HEK293 (cell line): ENCODE results near the gene SEC63.

Experiments
- CTCF ChIP-seq: fragments of 450-650 bp; formaldehyde crosslinking; IDR thresholded peaks from 2 replicates; pipeline ENCODE4 v1.5.1; 2016; ENCODE audit warnings: missing biosample characterization, missing genetic modification characterization
- PBX3 ChIP-seq: sonication (generic); formaldehyde crosslinking; IDR thresholded peaks from 2 replicates; pipeline ENCODE4 v1.8.1; 2022; ENCODE audit warnings: mild to moderate bottlenecking, moderate library complexity, missing genetic modification reagents
- REST ChIP-seq: fragments of 450-650 bp; formaldehyde crosslinking; IDR thresholded peaks from 2 replicates; pipeline ENCODE4 v1.5.1; 2016; ENCODE audit warnings: missing biosample characterization, missing genetic modification characterization
- SCRT2 ChIP-seq: fragments of 450-650 bp; formaldehyde crosslinking; IDR thresholded peaks from 2 replicates; pipeline ENCODE4 v1.5.1; 2016; ENCODE audit warnings: missing biosample characterization, missing genetic modification characterization
- SP3 ChIP-seq: fragments of 450-650 bp; formaldehyde crosslinking; IDR thresholded peaks from 2 replicates; pipeline ENCODE4 v1.5.1; 2016; ENCODE audit warnings: missing biosample characterization, missing genetic modification characterization
- TCF7L2 ChIP-seq: IDR thresholded peaks from 2 replicates; pipeline ENCODE4 v1.6.1; 2011; ENCODE audit warnings: low read depth, mild to moderate bottlenecking, inconsistent platforms, low read length, moderate library complexity, borderline replicate concordance
- ZBTB49 ChIP-seq: fragments of 450-650 bp; formaldehyde crosslinking; IDR thresholded peaks from 2 replicates; pipeline ENCODE4 v1.5.1; 2016; ENCODE audit warnings: missing biosample characterization, missing genetic modification characterization, low read depth
- ZBTB7A ChIP-seq: fragments of 450-650 bp; formaldehyde crosslinking; IDR thresholded peaks from 2 replicates; pipeline ENCODE4 v1.5.1; 2016; ENCODE audit warnings: low read depth, missing biosample characterization, missing genetic modification characterization
- ZFP37 ChIP-seq: fragments of 450-650 bp; formaldehyde crosslinking; IDR thresholded peaks from 2 replicates; pipeline ENCODE4 v1.5.1; 2016; ENCODE audit warnings: missing biosample characterization, missing genetic modification characterization
- ZFP41 ChIP-seq: fragments of 450-650 bp; formaldehyde crosslinking; IDR thresholded peaks from 2 replicates; pipeline ENCODE4 v1.5.1; 2016; ENCODE audit warnings: missing biosample characterization, missing genetic modification characterization, borderline replicate concordance
- ZNF114 ChIP-seq: fragments of 450-650 bp; formaldehyde crosslinking; IDR thresholded peaks from 2 replicates; pipeline ENCODE4 v1.5.0; 2017; ENCODE audit warnings: missing biosample characterization, missing genetic modification characterization
- ZNF324 ChIP-seq: fragments of 450-650 bp; formaldehyde crosslinking; IDR thresholded peaks from 2 replicates; pipeline ENCODE4 v1.5.1; 2016; ENCODE audit warnings: missing biosample characterization, missing genetic modification characterization
- ZNF639 ChIP-seq: fragments of 450-650 bp; formaldehyde crosslinking; IDR thresholded peaks from 2 replicates; pipeline ENCODE4 v1.5.1; 2016; ENCODE audit warnings: missing biosample characterization, missing genetic modification characterization
- ZNF747 ChIP-seq: fragments of 450-650 bp; formaldehyde crosslinking; IDR thresholded peaks from 2 replicates; pipeline ENCODE4 v1.5.1; 2016; ENCODE audit warnings: missing biosample characterization, missing genetic modification characterization

DNA sequence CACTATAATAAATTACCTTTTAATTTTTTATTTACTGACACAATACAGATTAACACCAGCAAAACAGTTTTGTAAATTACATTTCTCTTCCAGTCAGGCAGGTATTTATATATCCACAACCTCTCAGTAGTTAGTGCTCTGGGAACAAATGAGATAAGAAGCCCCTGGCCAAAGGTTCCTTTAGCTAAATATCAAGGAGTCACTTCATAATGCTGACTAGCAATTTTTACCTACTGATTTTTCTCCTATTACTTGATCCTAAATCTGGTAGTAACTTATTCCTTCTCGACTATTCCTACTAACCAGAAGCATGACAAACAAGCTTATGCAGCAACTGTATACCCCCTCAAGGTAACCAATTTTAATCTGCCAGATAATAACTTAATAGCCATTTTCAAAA is 46.3 kb downstream of the SEC63 start:
- TF ChIP-seq ZNF114 (tag by site-specific recombination) (no peak), ZBTB7A (tag by site-specific recombination) (no peak), CTCF (tag by site-specific recombination) (no peak), ZNF324 (tag by site-specific recombination) (no peak), ZNF639 (tag by site-specific recombination) (no peak), ZFP37 (no peak), PBX3 (CRISPR knock-in tag) (no peak), ZBTB49 (tag by site-specific recombination) (no peak), ZNF747 (tag by site-specific recombination) (no peak), TCF7L2 (no peak), ZFP41 (no peak), REST (tag by site-specific recombination) (no peak), SP3 (tag by site-specific recombination) (no peak), SCRT2 (tag by site-specific recombination) (no peak)
